HT1080 (cell line): ENCODE measurements around the gene ACTMAP. TPM values are rescaled to one million over a fixed set of nuclear protein-coding genes. Genes with fewer than 3 reads are reported as not detected.

Source experiments
- DNase-seq: peaks from one replicate; pipeline ENCODE4 v3.0.0-alpha.2; 2015; ENCODE audit warnings: low read depth
- small RNA-seq: library from RNA; depleted of rRNA; stranded (forward); fragments of <200 nt; gene quantifications from one replicate; pipeline ENCODE3, GENCODE V24; 2014
- total RNA-seq: library from RNA; depleted of rRNA; stranded (reverse); fragments of >200 nt; shearing (Covaris generic); gene quantifications from 2 replicates; pipeline ENCODE4 v1.2.3, GENCODE V29; 2014; rRNA removed

Gene ACTMAP
- total RNA-seq, 1 experiment from 2014 or later: 1.6 TPM

DNA sequence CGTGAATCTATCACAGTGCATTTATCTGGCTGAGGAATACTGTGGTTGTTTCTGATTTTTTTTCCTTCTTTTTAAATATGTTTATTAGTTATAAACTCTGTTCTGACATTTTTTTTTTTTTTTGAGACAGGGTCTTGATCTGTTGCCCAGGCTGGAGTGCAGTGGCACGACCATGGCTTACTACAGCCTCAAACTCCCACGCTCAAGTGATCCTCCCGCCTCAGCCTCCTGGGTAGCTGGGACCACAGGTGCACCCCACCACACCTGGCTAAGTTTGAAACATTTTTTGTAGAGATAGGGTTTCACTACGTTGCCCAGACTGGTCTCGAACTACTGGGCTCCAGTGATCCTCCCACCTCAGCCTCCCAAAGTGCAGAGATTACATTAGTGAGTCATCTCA, 53.3 kb downstream of the ACTMAP start:
- DNase-seq: no peak

DNA sequence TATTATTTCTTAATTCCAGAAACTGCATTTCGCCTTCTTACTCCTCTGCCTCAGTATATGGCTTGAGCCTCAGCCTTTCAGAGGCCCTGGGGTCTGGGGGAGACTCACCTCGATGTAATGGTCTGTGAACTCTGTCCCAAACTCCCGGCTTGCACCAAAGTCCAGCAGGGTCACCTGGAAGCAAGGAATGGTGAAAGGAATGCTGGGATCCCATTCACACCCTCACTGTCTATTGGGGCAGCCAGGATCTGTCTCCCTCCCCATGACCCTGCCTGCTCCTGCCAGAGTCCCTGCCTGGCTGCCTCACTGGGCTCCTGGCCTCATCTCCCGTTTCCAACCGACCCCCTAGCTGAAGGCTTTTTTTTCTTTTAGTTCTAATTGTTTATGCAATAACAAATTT, 54.4 kb downstream of the ACTMAP start:
- DNase-seq: no peak

DNA sequence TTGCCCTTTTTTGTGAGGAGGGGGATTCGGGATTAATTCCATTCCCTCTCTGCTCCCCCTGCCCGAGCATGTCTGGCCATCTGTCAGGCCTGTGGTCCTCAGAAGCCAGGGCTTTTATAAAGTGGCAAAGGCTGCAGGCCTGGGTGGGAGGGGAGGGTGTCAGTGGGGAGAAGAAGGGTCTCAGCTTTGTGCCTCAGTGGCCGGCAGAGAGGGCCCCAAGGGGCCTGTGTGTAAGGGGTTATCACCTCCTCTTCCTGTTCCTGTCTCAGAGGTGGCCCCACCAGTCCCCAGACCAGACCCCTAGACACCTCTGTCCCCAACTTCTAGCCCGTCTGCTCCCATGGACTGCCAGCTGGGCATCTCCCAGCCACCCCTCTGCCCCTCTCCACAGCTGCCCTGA, 56.4 kb downstream of the ACTMAP start:
- DNase-seq: no peak

DNA sequence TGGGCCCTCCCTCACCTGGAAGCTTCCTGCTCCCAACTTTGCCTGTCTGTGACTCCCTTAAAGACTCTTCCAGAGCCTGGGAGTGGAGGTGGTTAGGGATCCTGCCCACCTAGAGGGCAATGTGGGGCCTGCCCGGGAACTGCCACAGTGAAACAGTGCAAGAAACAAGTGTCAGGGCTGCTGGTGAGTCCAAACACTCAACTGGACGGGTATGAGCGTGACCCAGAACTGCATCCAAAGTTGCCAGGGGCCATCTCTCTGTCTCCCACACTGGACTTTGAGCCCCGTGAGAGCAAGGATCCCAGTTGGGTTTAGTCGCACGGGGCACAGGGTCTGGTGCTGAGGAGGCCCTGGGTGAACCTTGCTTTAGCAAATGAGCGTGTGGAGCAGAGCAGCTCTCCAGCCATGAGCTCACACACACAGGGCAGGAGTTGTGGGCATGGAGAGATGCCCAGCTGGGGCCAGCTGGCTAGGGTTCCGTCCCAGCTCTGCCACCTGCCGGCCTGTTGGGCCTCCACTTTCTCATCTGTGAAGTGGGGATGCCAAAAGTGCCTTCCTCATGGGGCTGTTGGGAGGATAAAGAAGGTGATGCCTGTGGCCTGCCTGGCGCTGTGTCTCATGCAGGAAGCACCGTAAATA, 57.0 kb downstream of the ACTMAP start:
- DNase-seq: no peak

DNA sequence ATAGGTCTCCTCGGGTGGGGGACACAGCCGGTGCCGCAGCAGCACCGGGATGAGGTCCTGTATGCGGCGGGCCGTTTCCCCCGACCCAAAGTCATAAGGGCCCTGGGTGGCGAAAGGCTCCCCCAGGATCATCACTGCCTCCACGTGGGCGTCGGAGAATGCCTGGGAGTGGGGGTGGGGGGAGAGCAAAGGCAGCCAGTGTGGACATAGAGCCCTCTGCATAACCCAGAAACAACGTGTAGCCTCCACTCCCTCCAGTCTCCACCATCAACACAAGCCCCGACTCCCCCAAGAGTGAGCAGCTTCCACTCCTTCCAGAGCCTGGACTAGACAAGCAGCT, 58.1 kb downstream of the ACTMAP start:
- no peak for DNase-seq

DNA sequence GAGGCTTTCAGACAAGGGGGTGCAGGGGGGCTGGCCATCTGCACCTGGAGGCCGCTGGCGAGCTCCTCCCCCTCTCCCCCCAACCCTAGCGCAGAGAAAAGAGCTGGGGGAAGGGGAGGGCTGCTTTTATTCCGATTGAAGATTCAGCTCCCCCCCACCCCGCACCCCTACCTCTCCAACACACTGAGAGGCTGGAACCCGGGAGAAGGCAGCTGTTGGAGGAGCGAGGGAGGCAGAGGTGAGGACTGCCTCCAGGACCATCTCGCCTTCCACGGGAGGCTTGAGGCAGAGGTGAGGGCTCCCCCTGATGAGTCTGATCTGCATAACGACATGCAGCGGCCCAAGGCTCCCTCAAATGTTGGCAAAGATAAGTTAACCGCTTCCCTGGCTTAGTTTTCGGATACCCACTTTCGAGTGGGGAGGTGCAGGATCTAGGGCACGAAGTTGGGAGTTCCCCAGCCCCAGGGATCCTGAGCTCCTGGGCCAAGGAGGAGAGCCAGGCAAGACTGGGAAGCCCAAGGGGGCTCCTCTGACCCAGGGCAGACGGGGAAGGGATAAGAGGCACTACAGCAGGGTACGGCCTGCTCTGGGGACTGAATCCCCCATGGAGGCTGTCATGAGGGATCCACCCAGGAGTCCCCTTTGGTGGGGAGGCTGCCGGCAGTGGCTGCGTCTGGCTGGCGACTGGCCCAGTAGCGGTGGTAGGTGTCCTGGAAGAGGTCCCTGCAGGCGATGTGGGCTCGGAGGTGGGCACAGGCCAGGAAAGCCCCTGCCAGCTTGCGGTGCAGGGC, 58.7 kb downstream of the ACTMAP start:
- no peak for DNase-seq

Small RNA genes lying within 50 kb of the gene (small RNA-seq; reads per million reads assigned to genes)
- gene RNU6-195P: not detected

Other genes starting within 250 kb of the ACTMAP start
- gene SHKBP1, start 173.6 kb downstream of the ACTMAP start, total RNA-seq: 32.2 and 47.4 TPM in 2 replicates
- 14.3 and 24.5 TPM in 2 replicates for gene LTBP4, start 149.1 kb downstream of the ACTMAP start, total RNA-seq
- 10.9 and 16.4 TPM in 2 replicates for gene NUMBL, start 59.8 kb downstream of the ACTMAP start, total RNA-seq
- 16.7 and 24.2 TPM in 2 replicates for gene COQ8B, start 33.6 kb downstream of the ACTMAP start, total RNA-seq
- 5.1 and 5.2 TPM in 2 replicates for gene ITPKC, start 33.4 kb downstream of the ACTMAP start, total RNA-seq
- 257 and 375 TPM in 2 replicates for gene SNRPA, start 726 bp upstream of the ACTMAP start, total RNA-seq
- gene MIA, start 25.0 kb upstream of the ACTMAP start, total RNA-seq: 6.7 and 9.5 TPM in 2 replicates
- gene RAB4B, start 27.8 kb upstream of the ACTMAP start, total RNA-seq: 9.2 and 10.6 TPM in 2 replicates
- gene EGLN2, start 48.7 kb upstream of the ACTMAP start, total RNA-seq: 107 and 117 TPM in 2 replicates
- not detected in 2 replicates for gene CYP2A6, start 100.0 kb upstream of the ACTMAP start, total RNA-seq
- not detected in 2 replicates for gene CYP2A7, start 131.8 kb upstream of the ACTMAP start, total RNA-seq
- not detected in 2 replicates for gene CYP2B6, start 240.8 kb upstream of the ACTMAP start, total RNA-seq